Neural cell (in vitro differentiated cells): ENCODE measurements around the gene USE1.

Experiments
- EZH2 ChIP-seq: fragments of 200-600, 300-800 bp; shearing (Covaris generic), sonication (generic); IDR thresholded peaks from 2 replicates; pipeline ENCODE4 v1.6.1; 2014; ENCODE audit warnings: antibody characterized with exemption, low read length, borderline replicate concordance, mild to moderate bottlenecking; ENCODE audit not compliant: insufficient read depth, poor library complexity, severe bottlenecking
- MXI1 ChIP-seq: fragments of 450-650 bp; conservative IDR thresholded peaks from 2 replicates; pipeline ENCODE4 v1.6.1; 2014; ENCODE audit warnings: antibody characterized with exemption, mild to moderate bottlenecking; ENCODE audit not compliant: poor library complexity, severe bottlenecking
- POLR2AphosphoS5 ChIP-seq: IDR thresholded peaks from 2 replicates; pipeline ENCODE4 v1.6.1; 2012
- TAF1 ChIP-seq: IDR thresholded peaks from 2 replicates; pipeline ENCODE4 v1.6.1; 2012; ENCODE audit warnings: low read depth
- TF ChIP-seq, protein P1 (sequence below): fragments of 450-650 bp; IDR thresholded peaks from 2 replicates; pipeline ENCODE4 v1.5.1; 2014; ENCODE audit warnings: antibody characterized with exemption, mild to moderate bottlenecking, moderate library complexity; ENCODE audit not compliant: poor library complexity, severe bottlenecking

DNA sequence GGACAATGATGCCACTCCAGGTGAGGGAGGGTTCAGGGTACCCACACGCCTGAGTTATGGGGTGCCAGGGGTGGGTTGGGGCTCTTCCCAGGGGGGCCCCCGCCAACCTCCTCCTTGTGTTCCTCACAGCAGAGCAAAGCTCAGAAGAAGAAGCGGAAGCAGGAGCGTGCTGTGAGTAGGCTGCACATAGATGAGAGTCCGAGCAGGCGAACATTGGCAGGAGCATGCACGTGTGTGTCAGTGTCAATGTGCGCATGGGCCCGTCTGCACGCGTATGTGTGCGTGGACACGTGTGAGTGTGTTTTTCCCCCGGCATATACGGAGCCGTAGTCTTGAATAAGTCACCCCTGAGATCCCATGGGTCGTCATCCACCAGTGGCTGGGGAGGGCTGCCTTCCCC, 12.4 kb upstream of the USE1 start:
- no peak for TF ChIP-seq MXI1
- TF ChIP-seq, protein P1, sequence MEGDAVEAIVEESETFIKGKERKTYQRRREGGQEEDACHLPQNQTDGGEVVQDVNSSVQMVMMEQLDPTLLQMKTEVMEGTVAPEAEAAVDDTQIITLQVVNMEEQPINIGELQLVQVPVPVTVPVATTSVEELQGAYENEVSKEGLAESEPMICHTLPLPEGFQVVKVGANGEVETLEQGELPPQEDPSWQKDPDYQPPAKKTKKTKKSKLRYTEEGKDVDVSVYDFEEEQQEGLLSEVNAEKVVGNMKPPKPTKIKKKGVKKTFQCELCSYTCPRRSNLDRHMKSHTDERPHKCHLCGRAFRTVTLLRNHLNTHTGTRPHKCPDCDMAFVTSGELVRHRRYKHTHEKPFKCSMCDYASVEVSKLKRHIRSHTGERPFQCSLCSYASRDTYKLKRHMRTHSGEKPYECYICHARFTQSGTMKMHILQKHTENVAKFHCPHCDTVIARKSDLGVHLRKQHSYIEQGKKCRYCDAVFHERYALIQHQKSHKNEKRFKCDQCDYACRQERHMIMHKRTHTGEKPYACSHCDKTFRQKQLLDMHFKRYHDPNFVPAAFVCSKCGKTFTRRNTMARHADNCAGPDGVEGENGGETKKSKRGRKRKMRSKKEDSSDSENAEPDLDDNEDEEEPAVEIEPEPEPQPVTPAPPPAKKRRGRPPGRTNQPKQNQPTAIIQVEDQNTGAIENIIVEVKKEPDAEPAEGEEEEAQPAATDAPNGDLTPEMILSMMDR, result no peak
- TF ChIP-seq EZH2, result no peak
- no peak for TF ChIP-seq POLR2AphosphoS5
- no peak for TF ChIP-seq TAF1
